Loucy (cell line): ENCODE results near the gene GPA33.

ENCODE experiments used
- H2AFZ ChIP-seq: fragments of 200-600 bp; sonication (generic); 2 replicates; pipeline ENCODE4 v1.6.0; 2016; ENCODE audit warnings: antibody characterized with exemption, mild to moderate bottlenecking, low read length, moderate library complexity
- H3F3A ChIP-seq: fragments of 200-600 bp; 2 replicates; pipeline ENCODE4 v1.6.0; 2016; ENCODE audit warnings: antibody characterized with exemption, low read depth, mild to moderate bottlenecking
- H3K27me3 ChIP-seq: fragments of 200-600 bp; sonication (generic); 2 replicates; pipeline ENCODE4 v1.6.1; 2014; ENCODE audit warnings: low read length, mild to moderate bottlenecking; ENCODE audit not compliant: insufficient read depth, poor library complexity, severe bottlenecking
- H3K36me3 ChIP-seq: fragments of 200-600 bp; sonication (generic); 2 replicates; pipeline ENCODE4 v1.6.1; 2016; ENCODE audit warnings: low read length; ENCODE audit not compliant: insufficient read depth
- H3K4me1 ChIP-seq: fragments of 200-600 bp; sonication (generic); 2 replicates; pipeline ENCODE4 v1.5.1; 2014; ENCODE audit warnings: low read length, mild to moderate bottlenecking; ENCODE audit not compliant: insufficient read depth, poor library complexity, severe bottlenecking
- H3K4me2 ChIP-seq: fragments of 200-600 bp; sonication (generic); 2 replicates; pipeline ENCODE4 v1.6.0; 2014; ENCODE audit warnings: antibody characterized with exemption, low read length, low read depth, mild to moderate bottlenecking; ENCODE audit not compliant: poor library complexity, severe bottlenecking
- H3K4me3 ChIP-seq: fragments of 200-600 bp; sonication (generic); 2 replicates; pipeline ENCODE4 v1.5.1; 2014; ENCODE audit warnings: low read length, mild to moderate bottlenecking, mixed read lengths; ENCODE audit not compliant: poor library complexity, severe bottlenecking
- H3K79me2 ChIP-seq: fragments of 200-600 bp; sonication (generic); 2 replicates; pipeline ENCODE4 v1.6.1; 2014; ENCODE audit warnings: low read length; ENCODE audit not compliant: insufficient read depth
- H3K9ac ChIP-seq: fragments of 200-600 bp; sonication (generic); 2 replicates; pipeline ENCODE4 v1.6.0; 2014; ENCODE audit warnings: mild to moderate bottlenecking, low read depth, low read length, moderate library complexity; ENCODE audit not compliant: poor library complexity, severe bottlenecking
- H3K9me2 ChIP-seq: fragments of 200-600 bp; sonication (generic); replicated peaks from 2 replicates; pipeline ENCODE4 v1.6.1; 2016; ENCODE audit warnings: low read depth, low read length, mixed read lengths
- H3K9me3 ChIP-seq: fragments of 200-600 bp; sonication (generic); 2 replicates; pipeline ENCODE4 v1.6.1; 2014; ENCODE audit warnings: mild to moderate bottlenecking, antibody characterized with exemption, low read length, low read depth; ENCODE audit not compliant: insufficient read depth
- H4K20me1 ChIP-seq: fragments of 200-600 bp; sonication (generic); 2 replicates; pipeline ENCODE4 v1.6.0; 2014; ENCODE audit warnings: antibody characterized with exemption, low read length, mild to moderate bottlenecking; ENCODE audit not compliant: insufficient read depth, poor library complexity, severe bottlenecking
- CTCF ChIP-seq: fragments of 200-600 bp; sonication (generic); conservative IDR thresholded peaks from 2 replicates; pipeline ENCODE4 v1.5.1; 2014; ENCODE audit warnings: mild to moderate bottlenecking, antibody characterized with exemption, low read length
- EZH2phosphoT487 ChIP-seq: fragments of 200-600 bp; IDR thresholded peaks from 2 replicates; pipeline ENCODE4 v1.6.1; 2018; ENCODE audit warnings: antibody characterized with exemption, mild to moderate bottlenecking, moderate library complexity, borderline replicate concordance

GPA33 gene

GRCh38 chr1:167071286-167071685, 18.9 kb downstream of the GPA33 start:
- Histone ChIP-seq H3F3A (no peaks in the 10 kb centered on the region), H3K4me2 (no peak overlapping the region), H3K27me3 (no peaks in the 10 kb centered on the region), H3K36me3 (peaks cover 52% of the 10 kb centered on the region; the same call in 1 of the 2 replicates), H3K4me1 (peaks cover 14% of the 10 kb centered on the region), H3K9me3 (no peaks in the 10 kb centered on the region), H3K9ac (no peak overlapping the region), H3K79me2 (peaks cover 11% of the 10 kb centered on the region; the same call in 1 of the 2 replicates), H3K9me2 (no peaks in the 10 kb centered on the region), H3K4me3 (no peak overlapping the region), H2AFZ (no peak overlapping the region), H4K20me1 (no peaks in the 10 kb centered on the region)
- TF ChIP-seq EZH2phosphoT487 (no peak), CTCF (no peak)

- Histone ChIP-seq H3K27me3 (no peaks in the 10 kb centered on the region), H3K36me3 (peaks cover 73% of the 10 kb centered on the region; the same call in 1 of the 2 replicates), H2AFZ (no peak overlapping the region), H3K4me3 (no peak overlapping the region), H3K9ac (no peak overlapping the region), H3F3A (no peaks in the 10 kb centered on the region), H3K9me2 (no peaks in the 10 kb centered on the region), H4K20me1 (no peaks in the 10 kb centered on the region), H3K79me2 (no peaks in the 10 kb centered on the region), H3K9me3 (no peaks in the 10 kb centered on the region), H3K4me2 (no peak overlapping the region), H3K4me1 (no peaks in the 10 kb centered on the region)
- TF ChIP-seq EZH2phosphoT487, result no peak
- TF ChIP-seq CTCF, result no peak
Observed at GRCh38 chr1:167068761-167069160, 21.4 kb downstream of the GPA33 start.

- no peaks in the 10 kb centered on the region for H3K9me2 ChIP-seq
- TF ChIP-seq EZH2phosphoT487 (no peak), CTCF (no peak)
- H3K36me3 ChIP-seq, result peaks cover 75% of the 10 kb centered on the region; the same call in 1 of the 2 replicates
- H3K4me2 ChIP-seq, result no peak overlapping the region
- H3F3A ChIP-seq, result no peaks in the 10 kb centered on the region
- no peaks in the 10 kb centered on the region for H4K20me1 ChIP-seq
- no peak overlapping the region for H2AFZ ChIP-seq
- no peaks in the 10 kb centered on the region for H3K79me2 ChIP-seq
- H3K9me3 ChIP-seq, result no peaks in the 10 kb centered on the region
- no peak overlapping the region for H3K9ac ChIP-seq
- H3K4me1 ChIP-seq, result no peaks in the 10 kb centered on the region
- no peaks in the 10 kb centered on the region for H3K27me3 ChIP-seq
- no peak overlapping the region for H3K4me3 ChIP-seq
Observed at GRCh38 chr1:167067904-167068303, 22.3 kb downstream of the GPA33 start.
